ENCODE results near the gene SYK. TPM values are rescaled to one million over a fixed set of nuclear protein-coding genes. Genes with fewer than 3 reads are reported as not detected.
A peak's percentile ranks its signal among the peaks of the same experiment; 100 is the strongest.

SYK gene
- total RNA-seq, 1 donor from 2014 or later = not detected

- Histone ChIP-seq H3K79me2 (ENCODE audit: low read depth) (no peaks in the 10 kb centered on the region), H3F3A (ENCODE audit: low read depth) (no peaks in the 10 kb centered on the region), H3K4me3 (no peak overlapping the region), H3K9me3 (ENCODE audit: low read depth) (no peaks in the 10 kb centered on the region), H3K27me3 (no peaks in the 10 kb centered on the region), H3K4me1 (peaks cover 4% of the 10 kb centered on the region), H4K20me1 (ENCODE audit: low read depth) (no peaks in the 10 kb centered on the region), H3K36me3 (no peaks in the 10 kb centered on the region), H3K9ac (no peak overlapping the region), H3K4me2 (no peak overlapping the region), H3K27ac (no peak overlapping the region), H2AFZ (replicated peaks) (no peak overlapping the region)
- TF ChIP-seq EZH2 (IDR thresholded peaks at IDR 0.05) (no peak), CTCF (IDR thresholded peaks at IDR 0.05) (no peak), EZH2phosphoT487 (IDR thresholded peaks at IDR 0.05) (no peak)
- Mint-ChIP-seq H3K27ac (no peak overlapping the region), H3K36me3 (no peaks in the 10 kb centered on the region), H3K9me3 (peaks cover 20% of the 10 kb centered on the region), H3K4me1 (peaks cover 11% of the 10 kb centered on the region), H3K4me3 (no peak overlapping the region), H3K27me3 (ENCODE audit: insufficient read depth, low read depth) (peaks cover 9% of the 10 kb centered on the region)
- no peak for DNase-seq (ENCODE audit: low spot score)
These were observed 26.9 kb upstream of the SYK start for GRCh38 chr9:90774682-90775081.

- Mint-ChIP-seq H3K36me3 (no peaks in the 10 kb centered on the region), H3K27me3 (ENCODE audit: insufficient read depth, low read depth) (peaks cover 9% of the 10 kb centered on the region), H3K4me3 (no peak overlapping the region), H3K9me3 (peaks cover 16% of the 10 kb centered on the region), H3K27ac (no peak overlapping the region), H3K4me1 (peaks cover 11% of the 10 kb centered on the region)
- no peaks in the 10 kb centered on the region for H3K36me3 ChIP-seq
- no peak overlapping the region for H3K9ac ChIP-seq
- TF ChIP-seq CTCF (IDR thresholded peaks at IDR 0.05) (no peak), EZH2phosphoT487 (IDR thresholded peaks at IDR 0.05) (no peak), EZH2 (IDR thresholded peaks at IDR 0.05) (no peak)
- H3K9me3 ChIP-seq (ENCODE audit: low read depth) = no peaks in the 10 kb centered on the region
- peaks cover 4% of the 10 kb centered on the region for H3K4me1 ChIP-seq
- H2AFZ ChIP-seq (replicated peaks) = no peak overlapping the region
- H3F3A ChIP-seq (ENCODE audit: low read depth) = no peaks in the 10 kb centered on the region
- no peaks in the 10 kb centered on the region for H4K20me1 ChIP-seq (ENCODE audit: low read depth)
- H3K27ac ChIP-seq = no peak overlapping the region
- no peak overlapping the region for H3K4me3 ChIP-seq
- no peaks in the 10 kb centered on the region for H3K79me2 ChIP-seq (ENCODE audit: low read depth)
- no peak for DNase-seq (ENCODE audit: low spot score)
- H3K4me2 ChIP-seq = no peak overlapping the region
- H3K27me3 ChIP-seq = no peaks in the 10 kb centered on the region
These were observed 26.0 kb upstream of the SYK start for GRCh38 chr9:90775657-90776056.

- no peak overlapping the region for H3K4me2 ChIP-seq
- H3K79me2 ChIP-seq (ENCODE audit: low read depth) = no peaks in the 10 kb centered on the region
- H3F3A ChIP-seq (ENCODE audit: low read depth) = no peaks in the 10 kb centered on the region
- H3K4me3 Mint-ChIP-seq = no peak overlapping the region
- H3K27ac Mint-ChIP-seq = peak overlapping the region; percentile 49
- H3K4me3 ChIP-seq = no peak overlapping the region
- H3K27ac ChIP-seq = no peak overlapping the region
- TF ChIP-seq EZH2 (IDR thresholded peaks at IDR 0.05) (no peak), CTCF (IDR thresholded peaks at IDR 0.05) (no peak), EZH2phosphoT487 (IDR thresholded peaks at IDR 0.05) (no peak)
- peaks cover 4% of the 10 kb centered on the region for H3K4me1 ChIP-seq
- peak; percentile 50 for DNase-seq (ENCODE audit: low spot score)
- H2AFZ ChIP-seq (replicated peaks) = peak overlapping the region; percentile 34
- peaks cover 12% of the 10 kb centered on the region for H3K9me3 Mint-ChIP-seq
- no peaks in the 10 kb centered on the region for H4K20me1 ChIP-seq (ENCODE audit: low read depth)
- no peaks in the 10 kb centered on the region for H3K36me3 ChIP-seq
- H3K27me3 ChIP-seq = no peaks in the 10 kb centered on the region
- H3K9ac ChIP-seq = no peak overlapping the region
- no peaks in the 10 kb centered on the region for H3K9me3 ChIP-seq (ENCODE audit: low read depth)
- H3K27me3 Mint-ChIP-seq (ENCODE audit: insufficient read depth, low read depth) = peaks cover 4% of the 10 kb centered on the region
- H3K36me3 Mint-ChIP-seq = no peaks in the 10 kb centered on the region
- peaks cover 11% of the 10 kb centered on the region for H3K4me1 Mint-ChIP-seq
These were observed 22.9 kb upstream of the SYK start for GRCh38 chr9:90778746-90779145.
